ENCODE data around the gene ATF6. TPM values are rescaled to one million over a fixed set of nuclear protein-coding genes. Genes with fewer than 3 reads are reported as not detected.

ATF6 gene
- total RNA-seq, 4 donors from 2014 or later, result 13.4 to 24.8 (median 17.6) TPM

DNA sequence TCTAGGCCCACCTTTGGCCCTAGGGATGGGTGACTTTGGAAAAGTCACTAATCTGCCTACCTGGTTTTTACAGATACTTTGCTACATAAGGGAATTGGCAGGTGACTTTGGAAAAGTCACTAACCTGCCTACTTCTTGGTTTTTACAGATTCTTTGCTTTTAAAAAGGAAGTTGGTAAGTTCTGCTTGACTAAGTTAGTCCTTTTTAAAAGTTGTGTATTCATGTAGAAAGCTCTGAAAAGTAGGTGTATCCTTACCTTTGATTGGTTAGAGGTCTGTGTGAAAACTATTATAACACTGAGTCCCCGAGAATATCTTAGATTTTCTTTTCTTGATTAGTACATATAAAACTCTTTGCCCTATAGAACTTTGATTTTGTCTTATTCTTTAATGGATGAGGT lies 12.4 kb downstream of the ATF6 start:
- 79 to 92% methylated on average over 1 of the region's 1 CpG for WGBS, 2 donors
- Histone ChIP-seq H3K27me3 (no peaks in the 10 kb centered on the region), H3K27ac (no peak overlapping the region), H3K36me3 (peaks cover 0 to 46% (median 0%) of the 10 kb centered on the region in 3 donors), H3K4me3 (no peak overlapping the region), H3K4me1 (peaks cover 0 to under 1% (median 0%) of the 10 kb centered on the region in 3 donors), H3K9me3 (no peaks in the 10 kb centered on the region)
- TF ChIP-seq CTCF (IDR thresholded peaks at IDR 0.05), result no peak
- TF ChIP-seq POLR2A (IDR thresholded peaks at IDR 0.05), result no peak
- no peak for DNase-seq
- intact Hi-C loops (cut with DNase I), result no loop called here

GRCh38 chr1:161779393-161779792 lies 13.3 kb downstream of the ATF6 start:
- H3K4me1 ChIP-seq, result no peaks in the 10 kb centered on the region
- no peak for TF ChIP-seq CTCF (IDR thresholded peaks at IDR 0.05)
- no peak for TF ChIP-seq POLR2A (IDR thresholded peaks at IDR 0.05)
- H3K27ac ChIP-seq, result no peak overlapping the region
- intact Hi-C loops (cut with DNase I), result no loop called here
- no peak overlapping the region for H3K4me3 ChIP-seq
- DNase-seq, result no peak
- peaks cover 0 to 54% (median 5%) of the 10 kb centered on the region in 3 donors for H3K36me3 ChIP-seq
- WGBS, 2 donors, result 81 to 85% methylated on average over 2 of the region's 2 CpGs
- H3K27me3 ChIP-seq, result no peaks in the 10 kb centered on the region
- no peaks in the 10 kb centered on the region for H3K9me3 ChIP-seq

GRCh38 chr1:161781995-161782394 lies 15.9 kb downstream of the ATF6 start:
- Histone ChIP-seq H3K4me3 (no peak overlapping the region), H3K27me3 (no peaks in the 10 kb centered on the region), H3K9me3 (no peaks in the 10 kb centered on the region), H3K36me3 (peaks cover 0 to 80% (median 5%) of the 10 kb centered on the region in 3 donors), H3K27ac (no peak overlapping the region), H3K4me1 (no peaks in the 10 kb centered on the region)
- no peak for TF ChIP-seq POLR2A (IDR thresholded peaks at IDR 0.05)
- no peak for TF ChIP-seq CTCF (IDR thresholded peaks at IDR 0.05)
- intact Hi-C loops (cut with DNase I), result no loop called here
- no peak for DNase-seq

DNA sequence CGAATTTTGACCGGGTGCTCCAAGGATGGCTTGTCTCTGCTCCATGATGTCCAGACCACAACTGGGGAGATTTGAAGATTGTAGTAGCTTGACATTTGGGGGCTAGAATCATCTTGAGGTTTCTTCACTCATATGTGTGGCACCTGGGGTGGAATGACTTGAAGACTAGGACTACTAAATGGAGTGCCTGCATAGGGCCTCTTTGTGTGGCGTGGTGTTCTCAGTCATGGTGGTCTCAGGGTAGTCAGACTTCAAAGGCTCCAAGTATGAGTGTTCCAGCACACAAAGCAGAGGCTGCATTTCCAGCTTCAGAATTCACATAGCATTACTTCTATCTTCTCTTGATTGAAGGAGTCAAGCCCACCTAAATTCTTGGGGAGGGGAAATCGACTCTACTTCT lies 16.8 kb downstream of the ATF6 start:
- DNase-seq, result no peak
- Histone ChIP-seq H3K36me3 (peaks cover 0 to 89% (median 5%) of the 10 kb centered on the region in 3 donors), H3K9me3 (no peaks in the 10 kb centered on the region), H3K27ac (no peak overlapping the region), H3K4me1 (no peaks in the 10 kb centered on the region), H3K4me3 (no peak overlapping the region), H3K27me3 (no peaks in the 10 kb centered on the region)
- 98 to 100% methylated on average over 4 of the region's 4 CpGs for whole genome bisulfite sequencing, 2 donors
- TF ChIP-seq CTCF (IDR thresholded peaks at IDR 0.05) (no peak), POLR2A (IDR thresholded peaks at IDR 0.05) (no peak)
- intact Hi-C loops (cut with DNase I), result no loop called here

DNA sequence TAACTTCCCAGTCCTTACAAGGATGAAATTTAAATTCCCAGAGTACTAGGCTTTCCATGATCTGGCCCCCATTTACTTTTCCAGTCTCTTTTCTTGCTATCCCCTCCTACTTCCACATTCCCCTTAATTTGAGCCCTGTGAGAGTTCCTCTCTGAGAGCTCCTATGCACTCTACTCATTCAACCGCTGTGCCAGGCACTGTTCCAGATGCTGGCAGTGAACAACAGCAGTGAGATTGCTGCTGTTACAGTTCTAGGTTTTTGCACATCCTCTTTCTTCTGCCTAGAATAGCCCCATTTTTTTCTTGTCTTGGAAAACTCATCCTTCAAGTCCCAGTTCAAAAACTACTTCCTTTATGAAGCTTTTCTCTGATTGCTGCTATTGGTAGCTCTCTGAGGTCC lies 18.8 kb downstream of the ATF6 start:
- WGBS, 2 donors, result 71 to 82% methylated on average over 1 of the region's 1 CpG
- H3K27me3 ChIP-seq, result no peaks in the 10 kb centered on the region
- no peak overlapping the region for H3K4me3 ChIP-seq
- no peak for TF ChIP-seq POLR2A (IDR thresholded peaks at IDR 0.05)
- TF ChIP-seq CTCF (IDR thresholded peaks at IDR 0.05), result no peak
- DNase-seq, result no peak
- H3K4me1 ChIP-seq, result no peaks in the 10 kb centered on the region
- peaks cover 0 to 89% (median 5%) of the 10 kb centered on the region in 3 donors for H3K36me3 ChIP-seq
- H3K27ac ChIP-seq, result no peak overlapping the region
- no peaks in the 10 kb centered on the region for H3K9me3 ChIP-seq
- intact Hi-C loops (cut with DNase I), result no loop called here
